ENCODE measurements around the gene IARS2. TPM values are rescaled to one million over a fixed set of nuclear protein-coding genes. Genes with fewer than 3 reads are reported as not detected.
"Not testable (repeated sequence)": the region's sequence is repeated elsewhere in the genome, so short reads cannot be mapped to it uniquely, and the experiment has no call there.

The IARS2 gene
- total RNA-seq, 1 donor from 2014 or later: 67.0 TPM

- H3K27ac Mint-ChIP-seq (ENCODE audit: unreplicated experiment): no peak overlapping the region
- no peaks in the 10 kb centered on the region for H3K4me1 Mint-ChIP-seq (ENCODE audit: unreplicated experiment)
- peaks cover 21% of the 10 kb centered on the region for H3K36me3 Mint-ChIP-seq (ENCODE audit: unreplicated experiment)
- H3K9me3 Mint-ChIP-seq (ENCODE audit: unreplicated experiment): no peaks in the 10 kb centered on the region
- H3K4me3 Mint-ChIP-seq (ENCODE audit: unreplicated experiment): no peak overlapping the region
- H3K27me3 Mint-ChIP-seq (ENCODE audit: unreplicated experiment): no peaks in the 10 kb centered on the region
- TF ChIP-seq, protein P1, sequence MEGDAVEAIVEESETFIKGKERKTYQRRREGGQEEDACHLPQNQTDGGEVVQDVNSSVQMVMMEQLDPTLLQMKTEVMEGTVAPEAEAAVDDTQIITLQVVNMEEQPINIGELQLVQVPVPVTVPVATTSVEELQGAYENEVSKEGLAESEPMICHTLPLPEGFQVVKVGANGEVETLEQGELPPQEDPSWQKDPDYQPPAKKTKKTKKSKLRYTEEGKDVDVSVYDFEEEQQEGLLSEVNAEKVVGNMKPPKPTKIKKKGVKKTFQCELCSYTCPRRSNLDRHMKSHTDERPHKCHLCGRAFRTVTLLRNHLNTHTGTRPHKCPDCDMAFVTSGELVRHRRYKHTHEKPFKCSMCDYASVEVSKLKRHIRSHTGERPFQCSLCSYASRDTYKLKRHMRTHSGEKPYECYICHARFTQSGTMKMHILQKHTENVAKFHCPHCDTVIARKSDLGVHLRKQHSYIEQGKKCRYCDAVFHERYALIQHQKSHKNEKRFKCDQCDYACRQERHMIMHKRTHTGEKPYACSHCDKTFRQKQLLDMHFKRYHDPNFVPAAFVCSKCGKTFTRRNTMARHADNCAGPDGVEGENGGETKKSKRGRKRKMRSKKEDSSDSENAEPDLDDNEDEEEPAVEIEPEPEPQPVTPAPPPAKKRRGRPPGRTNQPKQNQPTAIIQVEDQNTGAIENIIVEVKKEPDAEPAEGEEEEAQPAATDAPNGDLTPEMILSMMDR (IDR thresholded peaks at IDR 0.05): no peak
- no peak for DNase-seq (ENCODE audit: extremely low spot score, unreplicated experiment)
These were observed 16.8 kb upstream of the IARS2 start for GRCh38 chr1:220076861-220077762.

GRCh38 chr1:220077887-220078286 lies 16.0 kb upstream of the IARS2 start:
- no peak for DNase-seq (ENCODE audit: extremely low spot score, unreplicated experiment)
- no peak overlapping the region for H3K27ac Mint-ChIP-seq (ENCODE audit: unreplicated experiment)
- H3K27me3 Mint-ChIP-seq (ENCODE audit: unreplicated experiment): no peaks in the 10 kb centered on the region
- peaks cover 18% of the 10 kb centered on the region for H3K36me3 Mint-ChIP-seq (ENCODE audit: unreplicated experiment)
- H3K4me3 Mint-ChIP-seq (ENCODE audit: unreplicated experiment): no peak overlapping the region
- no peaks in the 10 kb centered on the region for H3K4me1 Mint-ChIP-seq (ENCODE audit: unreplicated experiment)
- TF ChIP-seq, protein P1 (IDR thresholded peaks at IDR 0.05): no peak
- H3K9me3 Mint-ChIP-seq (ENCODE audit: unreplicated experiment): no peaks in the 10 kb centered on the region

DNA sequence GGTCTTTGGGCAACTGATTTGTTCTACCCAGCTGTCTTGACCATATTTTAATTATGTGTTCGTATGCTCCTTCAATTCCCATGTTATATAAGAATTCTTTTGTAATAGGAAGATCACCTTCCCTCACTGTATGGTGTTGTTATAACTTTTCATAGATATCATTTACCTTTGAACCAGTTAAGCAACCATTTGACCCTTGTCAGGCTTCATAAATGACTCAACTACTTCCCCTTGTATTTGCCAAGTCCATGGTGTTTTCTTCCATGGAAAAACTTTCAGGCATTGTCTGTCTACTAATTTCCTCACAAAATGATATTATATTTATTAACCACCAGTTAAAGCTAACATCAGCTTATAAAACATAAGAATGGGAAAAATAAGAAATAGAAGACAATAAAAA lies 9.5 kb upstream of the IARS2 start:
- no peak for DNase-seq (ENCODE audit: extremely low spot score, unreplicated experiment)
- Mint-ChIP-seq H3K27me3 (ENCODE audit: unreplicated experiment) (no peaks in the 10 kb centered on the region), H3K4me3 (ENCODE audit: unreplicated experiment) (no peak overlapping the region), H3K9me3 (ENCODE audit: unreplicated experiment) (no peaks in the 10 kb centered on the region), H3K36me3 (ENCODE audit: unreplicated experiment) (peaks cover 19% of the 10 kb centered on the region), H3K4me1 (ENCODE audit: unreplicated experiment) (peaks cover 6% of the 10 kb centered on the region), H3K27ac (ENCODE audit: unreplicated experiment) (no peak overlapping the region)
- TF ChIP-seq, protein P1 (IDR thresholded peaks at IDR 0.05): no peak

GRCh38 chr1:220086261-220086686 lies 7.7 kb upstream of the IARS2 start:
- H3K4me1 Mint-ChIP-seq (ENCODE audit: unreplicated experiment): peaks cover 10% of the 10 kb centered on the region
- H3K4me3 Mint-ChIP-seq (ENCODE audit: unreplicated experiment); DNase-seq (ENCODE audit: extremely low spot score, unreplicated experiment); H3K27me3 Mint-ChIP-seq (ENCODE audit: unreplicated experiment); H3K27ac Mint-ChIP-seq (ENCODE audit: unreplicated experiment); H3K9me3 Mint-ChIP-seq (ENCODE audit: unreplicated experiment); H3K36me3 Mint-ChIP-seq (ENCODE audit: unreplicated experiment): not testable (repeated sequence)
- TF ChIP-seq, protein P1 (IDR thresholded peaks at IDR 0.05): peak; percentile 11
